CD4-positive, alpha-beta T cell (primary cell): ENCODE results near the gene CCNT2. TPM values are rescaled to one million over a fixed set of nuclear protein-coding genes. Genes with fewer than 3 reads are reported as not detected.
"Not testable (repeated sequence)": the region's sequence is repeated elsewhere in the genome, so short reads cannot be mapped to it uniquely, and the experiment has no call there.

ENCODE experiments used
- ATAC-seq: fragments of 200-7000 bp; cut with Tn5 transposase; one replicate; pipeline ENCODE4 v1.10.0; 2022; ENCODE audit warnings: mild to moderate bottlenecking; ENCODE audit not compliant: poor library complexity
- CTCF ChIA-PET: fragments of 350-600 bp; sonication (Branson Sonifier 250); formaldehyde crosslinking; loops from one replicate; lab custom pipeline; 2021; ENCODE audit warnings: antibody characterized with exemption, inconsistent platforms; lab: Charles Lee
- POLR2A ChIA-PET: fragments of 350-600 bp; sonication (Branson Sonifier 250); formaldehyde crosslinking; loops from one replicate; lab custom pipeline; 2021; ENCODE audit warnings: antibody characterized with exemption, inconsistent platforms; lab: Charles Lee
- DNase-seq, 14 experiments: peaks; one replicate each; pipeline ENCODE4 v3.0.0-alpha.2; 2013 to 2020; ENCODE audit warnings: mixed read lengths in 2 of 14
- H3K27ac ChIP-seq, 2 donors: one replicate each; pipeline versions ENCODE4 v1.5.1 to v1.7.0; 2013; ENCODE audit warnings: low read length in 2 of 2, low read depth in 1 of 2, mild to moderate bottlenecking in 1 of 2
- H3K27me3 ChIP-seq, 2 experiments: 1 replicate in 1 of 2; 2 replicates in 1 of 2; pipeline versions ENCODE4 v1.6.1 to v1.7.0; 2013; ENCODE audit warnings: low read length in 2 of 2, control low read depth in 1 of 2, mild to moderate bottlenecking in 1 of 2, moderate library complexity in 1 of 2; ENCODE audit not compliant: insufficient read depth in 2 of 2, control insufficient read depth in 1 of 2
- H3K36me3 ChIP-seq: one replicate; pipeline ENCODE4 v1.6.1; 2013; ENCODE audit warnings: low read length, control low read depth; ENCODE audit not compliant: insufficient read depth
- H3K4me1 ChIP-seq: one replicate; pipeline ENCODE4 v1.6.1; 2013; ENCODE audit warnings: low read length, control low read depth; ENCODE audit not compliant: insufficient read depth
- H3K4me3 ChIP-seq: one replicate; pipeline ENCODE4 v1.5.1; 2013; ENCODE audit warnings: mild to moderate bottlenecking, low read length, moderate library complexity
- H3K9me3 ChIP-seq, 2 experiments: 1 replicate in 1 of 2; 2 replicates in 1 of 2; pipeline versions ENCODE4 v1.6.1 to v1.7.0; 2013; ENCODE audit warnings: low read length in 2 of 2, mild to moderate bottlenecking in 2 of 2, control low read depth in 1 of 2, moderate library complexity in 1 of 2; ENCODE audit not compliant: control insufficient read depth in 1 of 2, insufficient read depth in 1 of 2
- H3K27ac Mint-ChIP-seq: one replicate; pipeline ENCODE4 v1.8.0; 2020; ENCODE audit warnings: mixed read lengths
- H3K27me3 Mint-ChIP-seq: one replicate; pipeline ENCODE4 v1.8.0; 2021; ENCODE audit warnings: mixed read lengths
- H3K36me3 Mint-ChIP-seq: one replicate; pipeline ENCODE4 v1.8.0; 2021; ENCODE audit warnings: low read depth, mixed read lengths
- H3K4me1 Mint-ChIP-seq: one replicate; pipeline ENCODE4 v1.8.0; 2021; ENCODE audit warnings: low read depth, mixed read lengths
- H3K4me3 Mint-ChIP-seq: one replicate; pipeline ENCODE4 v1.8.0; 2020; ENCODE audit warnings: mild to moderate bottlenecking, mixed read lengths
- H3K9me3 Mint-ChIP-seq: one replicate; pipeline ENCODE4 v1.8.0; 2020; ENCODE audit warnings: mixed read lengths
- intact Hi-C, 2 experiments: fragments of 100-400 bp; cut with DNase I in 1 of 2; cut with micrococcal nuclease in 1 of 2; formaldehyde crosslinking; loops; one replicate each; pipeline versions ENCODE4 v1.15.1 to v1.9.0; 2023 to 2025; cut with DNase I, micrococcal nuclease
- total RNA-seq, 174 experiments: library from RNA in 2 of 174; stranded (reverse) in 2 of 174; gene quantifications; one replicate each; pipeline ENCODE4 v1.2.3 and lab custom pipeline; 2021 to 2026
- TF ChIP-seq, protein P1 (sequence below): fragments of 200-600 bp; IDR thresholded peaks from one replicate; pipeline ENCODE4 v1.8.0; 2022; ENCODE audit warnings: antibody characterized with exemption, mild to moderate bottlenecking

The CCNT2 gene
- total RNA-seq, 2 experiments from 2014 or later: 62.1 to 67.5 TPM

GRCh38 chr2:134954065-134954464, 35.4 kb downstream of the CCNT2 start:
- no peak overlapping the region for H3K27ac Mint-ChIP-seq
- ChIA-PET CTCF (no interaction called here), POLR2A (no interaction called here)

GRCh38 chr2:134955744-134956143, 37.1 kb downstream of the CCNT2 start:
- POLR2A ChIA-PET: no interaction called here
- Mint-ChIP-seq H3K4me1 (peaks cover 5% of the 10 kb centered on the region), H3K4me3 (no peak overlapping the region), H3K27ac (no peak overlapping the region), H3K36me3 (peaks cover 74% of the 10 kb centered on the region), H3K27me3 (no peaks in the 10 kb centered on the region), H3K9me3 (no peaks in the 10 kb centered on the region)
- Histone ChIP-seq H3K27me3 (no peaks in the 10 kb centered on the region), H3K36me3 (peaks cover 67% of the 10 kb centered on the region), H3K4me1 (no peaks in the 10 kb centered on the region), H3K9me3 (no peaks in the 10 kb centered on the region), H3K4me3 (no peak overlapping the region), H3K27ac (no peak overlapping the region)
- TF ChIP-seq, protein P1, sequence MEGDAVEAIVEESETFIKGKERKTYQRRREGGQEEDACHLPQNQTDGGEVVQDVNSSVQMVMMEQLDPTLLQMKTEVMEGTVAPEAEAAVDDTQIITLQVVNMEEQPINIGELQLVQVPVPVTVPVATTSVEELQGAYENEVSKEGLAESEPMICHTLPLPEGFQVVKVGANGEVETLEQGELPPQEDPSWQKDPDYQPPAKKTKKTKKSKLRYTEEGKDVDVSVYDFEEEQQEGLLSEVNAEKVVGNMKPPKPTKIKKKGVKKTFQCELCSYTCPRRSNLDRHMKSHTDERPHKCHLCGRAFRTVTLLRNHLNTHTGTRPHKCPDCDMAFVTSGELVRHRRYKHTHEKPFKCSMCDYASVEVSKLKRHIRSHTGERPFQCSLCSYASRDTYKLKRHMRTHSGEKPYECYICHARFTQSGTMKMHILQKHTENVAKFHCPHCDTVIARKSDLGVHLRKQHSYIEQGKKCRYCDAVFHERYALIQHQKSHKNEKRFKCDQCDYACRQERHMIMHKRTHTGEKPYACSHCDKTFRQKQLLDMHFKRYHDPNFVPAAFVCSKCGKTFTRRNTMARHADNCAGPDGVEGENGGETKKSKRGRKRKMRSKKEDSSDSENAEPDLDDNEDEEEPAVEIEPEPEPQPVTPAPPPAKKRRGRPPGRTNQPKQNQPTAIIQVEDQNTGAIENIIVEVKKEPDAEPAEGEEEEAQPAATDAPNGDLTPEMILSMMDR: no peak
- intact Hi-C loops: no loop called here
- CTCF ChIA-PET: no interaction called here
- ATAC-seq (no peak), DNase-seq (no peak)

More at GRCh38 chr2:134954065-134954464, 35.4 kb downstream of the CCNT2 start:
- H3K4me1 Mint-ChIP-seq: peaks cover 19% of the 10 kb centered on the region
- H3K9me3 Mint-ChIP-seq: no peaks in the 10 kb centered on the region
- ATAC-seq (no peak), DNase-seq (no peak)
- Histone ChIP-seq H3K9me3 (no peaks in the 10 kb centered on the region), H3K27ac (no peak overlapping the region), H3K4me1 (no peaks in the 10 kb centered on the region), H3K27me3 (no peaks in the 10 kb centered on the region), H3K36me3 (peaks cover 78% of the 10 kb centered on the region), H3K4me3 (no peak overlapping the region)
- intact Hi-C loops: no loop called here
- peaks cover 91% of the 10 kb centered on the region for H3K36me3 Mint-ChIP-seq
- no peak overlapping the region for H3K4me3 Mint-ChIP-seq
- no peaks in the 10 kb centered on the region for H3K27me3 Mint-ChIP-seq
- TF ChIP-seq, protein P1: no peak

GRCh38 chr2:134957477-134957876, 38.9 kb downstream of the CCNT2 start:
- no peak overlapping the region for H3K27ac ChIP-seq
- H3K36me3 ChIP-seq: peaks cover 52% of the 10 kb centered on the region
- TF ChIP-seq, protein P1: no peak
- intact Hi-C loops: no loop called here
- Mint-ChIP-seq H3K4me1 (no peaks in the 10 kb centered on the region), H3K27ac (no peak overlapping the region), H3K4me3 (no peak overlapping the region), H3K27me3 (no peaks in the 10 kb centered on the region), H3K36me3 (peaks cover 57% of the 10 kb centered on the region), H3K9me3 (no peaks in the 10 kb centered on the region)
- POLR2A ChIA-PET: no interaction called here
- ATAC-seq: no peak
- H3K4me1 ChIP-seq: no peaks in the 10 kb centered on the region
- CTCF ChIA-PET: no interaction called here
- no peaks in the 10 kb centered on the region for H3K9me3 ChIP-seq
- no peak overlapping the region for H3K4me3 ChIP-seq
- H3K27me3 ChIP-seq: no peaks in the 10 kb centered on the region
- no peak for DNase-seq

DNA sequence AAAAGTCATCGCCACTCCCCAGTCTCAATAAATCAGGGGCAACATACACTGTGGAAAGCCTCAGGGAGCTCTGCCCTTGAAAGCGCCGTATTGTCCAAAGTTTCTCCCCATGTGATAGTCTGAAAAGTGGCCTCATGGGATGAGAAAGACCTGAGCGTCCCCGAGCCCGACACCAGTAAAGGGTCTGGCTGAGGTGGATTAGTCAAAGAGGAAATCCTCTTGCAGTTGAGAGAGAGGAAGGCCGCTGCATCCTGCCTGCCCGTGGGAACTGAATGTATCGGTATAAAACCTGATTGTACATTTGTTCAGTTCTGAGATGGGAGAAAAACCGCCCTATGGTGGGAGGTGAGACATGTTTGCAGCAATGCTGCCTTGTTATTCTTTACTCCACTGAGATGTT, 48.5 kb downstream of the CCNT2 start:
- H3K27ac ChIP-seq, H3K27me3 Mint-ChIP-seq, CTCF ChIA-PET, H3K9me3 Mint-ChIP-seq, H3K36me3 ChIP-seq, ATAC-seq, DNase-seq, H3K4me1 Mint-ChIP-seq, H3K27me3 ChIP-seq, H3K4me1 ChIP-seq, H3K4me3 Mint-ChIP-seq, H3K36me3 Mint-ChIP-seq, intact Hi-C loops, H3K4me3 ChIP-seq, H3K9me3 ChIP-seq, POLR2A ChIA-PET, H3K27ac Mint-ChIP-seq: not testable (repeated sequence)
